IMR-90 (cell line): ENCODE results near the gene CCL13.

ENCODE experiments used
- POLR2A ChIP-seq: IDR thresholded peaks from 2 replicates; pipeline ENCODE4 v1.6.1; 2012; ENCODE audit warnings: mild to moderate bottlenecking, low read depth, low read length
- RCOR1 ChIP-seq: IDR thresholded peaks from 2 replicates; pipeline ENCODE4 v1.6.1; 2012; ENCODE audit warnings: mild to moderate bottlenecking, low read length, improper control_type of control experiment; ENCODE audit not compliant: insufficient replicate concordance
- TF ChIP-seq, protein P1 (sequence below): conservative IDR thresholded peaks from 2 replicates; pipeline ENCODE4 v1.5.1; 2012; ENCODE audit warnings: mild to moderate bottlenecking, low read depth, low read length, improper control_type of control experiment

DNA sequence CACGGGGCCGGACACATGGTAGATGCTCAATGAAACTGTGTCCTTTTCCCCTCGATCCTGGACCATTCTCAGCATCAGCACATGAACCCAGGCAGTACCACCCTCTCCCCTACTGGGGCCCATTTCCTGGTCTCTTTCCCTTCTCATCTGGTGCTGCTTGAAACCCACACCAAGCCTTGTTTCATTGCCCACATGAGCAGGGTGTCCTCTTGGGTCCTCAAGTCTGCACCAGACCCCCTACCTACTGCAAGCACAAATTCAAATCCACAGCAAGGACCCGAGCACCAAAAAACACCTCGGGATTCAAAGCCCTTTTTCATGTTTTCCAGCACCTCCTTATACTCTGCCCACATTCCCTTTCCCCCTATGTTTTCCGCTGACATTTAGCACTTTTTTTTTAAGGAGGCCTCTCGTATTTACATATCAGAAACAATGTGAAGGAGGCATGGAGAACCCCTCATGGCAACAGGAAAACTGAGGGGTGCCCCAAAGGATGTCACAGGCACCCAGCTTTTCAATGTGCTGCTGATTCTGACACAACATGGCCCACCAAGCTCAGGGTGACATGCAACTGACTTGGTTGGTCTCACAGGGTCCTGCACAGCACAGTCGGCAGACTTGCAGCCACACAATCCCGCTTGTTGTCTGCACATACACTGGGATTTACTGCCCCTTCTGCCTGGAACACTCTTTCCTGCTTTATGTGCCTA, 11.4 kb downstream of the CCL13 start:
- TF ChIP-seq, protein P1, sequence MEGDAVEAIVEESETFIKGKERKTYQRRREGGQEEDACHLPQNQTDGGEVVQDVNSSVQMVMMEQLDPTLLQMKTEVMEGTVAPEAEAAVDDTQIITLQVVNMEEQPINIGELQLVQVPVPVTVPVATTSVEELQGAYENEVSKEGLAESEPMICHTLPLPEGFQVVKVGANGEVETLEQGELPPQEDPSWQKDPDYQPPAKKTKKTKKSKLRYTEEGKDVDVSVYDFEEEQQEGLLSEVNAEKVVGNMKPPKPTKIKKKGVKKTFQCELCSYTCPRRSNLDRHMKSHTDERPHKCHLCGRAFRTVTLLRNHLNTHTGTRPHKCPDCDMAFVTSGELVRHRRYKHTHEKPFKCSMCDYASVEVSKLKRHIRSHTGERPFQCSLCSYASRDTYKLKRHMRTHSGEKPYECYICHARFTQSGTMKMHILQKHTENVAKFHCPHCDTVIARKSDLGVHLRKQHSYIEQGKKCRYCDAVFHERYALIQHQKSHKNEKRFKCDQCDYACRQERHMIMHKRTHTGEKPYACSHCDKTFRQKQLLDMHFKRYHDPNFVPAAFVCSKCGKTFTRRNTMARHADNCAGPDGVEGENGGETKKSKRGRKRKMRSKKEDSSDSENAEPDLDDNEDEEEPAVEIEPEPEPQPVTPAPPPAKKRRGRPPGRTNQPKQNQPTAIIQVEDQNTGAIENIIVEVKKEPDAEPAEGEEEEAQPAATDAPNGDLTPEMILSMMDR: no peak
- TF ChIP-seq POLR2A (no peak), RCOR1 (no peak)
